Measurements from ENCODE around the gene C16orf74.

Gene C16orf74

GRCh38 chr16:85754413-85754812, 3.5 kb upstream of the C16orf74 start:
- DNase-seq (ENCODE audit: insufficient read length) = no peak
- TF ChIP-seq TAF1 (IDR thresholded peaks at IDR 0.05; ENCODE audit: borderline replicate concordance, low read depth, low read length) = no peak
- no peak for TF ChIP-seq POLR2AphosphoS5 (IDR thresholded peaks at IDR 0.05; ENCODE audit: low read depth, low read length)
- no peak for TF ChIP-seq POLR2A (IDR thresholded peaks at IDR 0.05; ENCODE audit: low read depth, low read length)
- FAIRE-seq = no peak

GRCh38 chr16:85753976-85754375, 3.1 kb upstream of the C16orf74 start:
- TF ChIP-seq POLR2AphosphoS5 (IDR thresholded peaks at IDR 0.05; ENCODE audit: low read depth, low read length) = no peak
- no peak for TF ChIP-seq POLR2A (IDR thresholded peaks at IDR 0.05; ENCODE audit: low read depth, low read length)
- DNase-seq (ENCODE audit: insufficient read length) (no peak), FAIRE-seq (peak; percentile 38)

GRCh38 chr16:85753559-85753958, 2.7 kb upstream of the C16orf74 start:
- peak; percentile 70 for FAIRE-seq
- TF ChIP-seq POLR2A (IDR thresholded peaks at IDR 0.05; ENCODE audit: low read depth, low read length) (no peak), POLR2AphosphoS5 (IDR thresholded peaks at IDR 0.05; ENCODE audit: low read depth, low read length) (no peak), TAF1 (IDR thresholded peaks at IDR 0.05; ENCODE audit: borderline replicate concordance, low read depth, low read length) (no peak)

GRCh38 chr16:85752511-85753420, 1.9 kb upstream of the C16orf74 start:
- no peak for TF ChIP-seq POLR2AphosphoS5 (IDR thresholded peaks at IDR 0.05; ENCODE audit: low read depth, low read length)
- no peak for TF ChIP-seq TAF1 (IDR thresholded peaks at IDR 0.05; ENCODE audit: borderline replicate concordance, low read depth, low read length)
- TF ChIP-seq POLR2A (IDR thresholded peaks at IDR 0.05; ENCODE audit: low read depth, low read length) = no peak
- no peak for DNase-seq (ENCODE audit: insufficient read length)
- FAIRE-seq = peak; percentile 80

More at GRCh38 chr16:85753559-85753958, 2.7 kb upstream of the C16orf74 start:
- DNase-seq (ENCODE audit: insufficient read length) = no peak

GRCh38 chr16:85751698-85752501, 1.0 kb upstream of the C16orf74 start:
- TF ChIP-seq POLR2AphosphoS5 (IDR thresholded peaks at IDR 0.05; ENCODE audit: low read depth, low read length) (no peak), POLR2A (IDR thresholded peaks at IDR 0.05; ENCODE audit: low read depth, low read length) (no peak), TAF1 (IDR thresholded peaks at IDR 0.05; ENCODE audit: borderline replicate concordance, low read depth, low read length) (no peak)
- DNase-seq (ENCODE audit: insufficient read length) (no peak), FAIRE-seq (no peak)

GRCh38 chr16:85750146-85750826, 610 bp downstream of the C16orf74 start:
- DNase-seq (ENCODE audit: insufficient read length) (no peak), FAIRE-seq (peak; percentile 33)
- TF ChIP-seq POLR2A (IDR thresholded peaks at IDR 0.05; ENCODE audit: low read depth, low read length) (no peak), TAF1 (IDR thresholded peaks at IDR 0.05; ENCODE audit: borderline replicate concordance, low read depth, low read length) (no peak), POLR2AphosphoS5 (IDR thresholded peaks at IDR 0.05; ENCODE audit: low read depth, low read length) (no peak)

- FAIRE-seq = no peak
- no peak for DNase-seq (ENCODE audit: insufficient read length)
These were observed 1.1 kb downstream of the C16orf74 start for GRCh38 chr16:85749771-85750145.

GRCh38 chr16:85746460-85747215, 4.3 kb downstream of the C16orf74 start:
- DNase-seq (ENCODE audit: insufficient read length) = no peak
- no peak for TF ChIP-seq TAF1 (IDR thresholded peaks at IDR 0.05; ENCODE audit: borderline replicate concordance, low read depth, low read length)
- TF ChIP-seq POLR2A (IDR thresholded peaks at IDR 0.05; ENCODE audit: low read depth, low read length) = no peak
- no peak for TF ChIP-seq POLR2AphosphoS5 (IDR thresholded peaks at IDR 0.05; ENCODE audit: low read depth, low read length)
- FAIRE-seq = peak; percentile 44

More at GRCh38 chr16:85749771-85750145, 1.1 kb downstream of the C16orf74 start:
- TF ChIP-seq POLR2A (IDR thresholded peaks at IDR 0.05; ENCODE audit: low read depth, low read length) (no peak), POLR2AphosphoS5 (IDR thresholded peaks at IDR 0.05; ENCODE audit: low read depth, low read length) (no peak), TAF1 (IDR thresholded peaks at IDR 0.05; ENCODE audit: borderline replicate concordance, low read depth, low read length) (no peak)

GRCh38 chr16:85738923-85739715, 11.8 kb downstream of the C16orf74 start:
- no peak for DNase-seq (ENCODE audit: insufficient read length)

GRCh38 chr16:85736921-85737320, 14.0 kb downstream of the C16orf74 start:
- TF ChIP-seq POLR2A (IDR thresholded peaks at IDR 0.05; ENCODE audit: low read depth, low read length) (no peak), TAF1 (IDR thresholded peaks at IDR 0.05; ENCODE audit: borderline replicate concordance, low read depth, low read length) (no peak), POLR2AphosphoS5 (IDR thresholded peaks at IDR 0.05; ENCODE audit: low read depth, low read length) (no peak)
- FAIRE-seq (no peak), DNase-seq (ENCODE audit: insufficient read length) (no peak)

More at GRCh38 chr16:85738923-85739715, 11.8 kb downstream of the C16orf74 start:
- FAIRE-seq = no peak
- no peak for TF ChIP-seq TAF1 (IDR thresholded peaks at IDR 0.05; ENCODE audit: borderline replicate concordance, low read depth, low read length)
- no peak for TF ChIP-seq POLR2AphosphoS5 (IDR thresholded peaks at IDR 0.05; ENCODE audit: low read depth, low read length)
- TF ChIP-seq POLR2A (IDR thresholded peaks at IDR 0.05; ENCODE audit: low read depth, low read length) = no peak

Data from GM12892 (cell line).